Measurements from ENCODE around the gene CD79B. TPM values are rescaled to one million over a fixed set of nuclear protein-coding genes. Genes with fewer than 3 reads are reported as not detected.

The CD79B gene
- total and polyA plus RNA-seq, 2 of the 13 experiments (the other 11 are each of a cell fraction or from before 2014, with no cell fraction given), result not detected

GRCh38 chr17:63945784-63946439 lies 13.8 kb upstream of the CD79B start (continued):
- TF ChIP-seq ZBTB34 (CRISPR knock-in tag; IDR thresholded peaks at IDR 0.05) (no peak), ZKSCAN5 (CRISPR knock-in tag; IDR thresholded peaks at IDR 0.05) (0 out of 2 replicates have a peak, but pooled peaks have one; percentile 29), SIN3B (IDR thresholded peaks at IDR 0.05; ENCODE audit: low read length) (no peak), EP300 (IDR thresholded peaks at IDR 0.05; ENCODE audit: low read depth in 2 of 2, low read length in 2 of 2) (no peak), EP300 (CRISPR knock-in tag; IDR thresholded peaks at IDR 0.05; ENCODE audit: borderline replicate concordance) (no peak), ZNF44 (CRISPR knock-in tag; IDR thresholded peaks at IDR 0.05) (no peak), ZBTB10 (CRISPR knock-in tag; IDR thresholded peaks at IDR 0.05; ENCODE audit: borderline replicate concordance) (no peak), TGIF2 (CRISPR knock-in tag; IDR thresholded peaks at IDR 0.05) (no peak), RFX5 (IDR thresholded peaks at IDR 0.05; ENCODE audit: low read depth, low read length) (no peak), ZNF691 (CRISPR knock-in tag; IDR thresholded peaks at IDR 0.05; ENCODE audit: borderline replicate concordance, low read depth) (no peak), CEBPG (CRISPR knock-in tag; IDR thresholded peaks at IDR 0.05) (no peak), MAFK (conservative IDR thresholded peaks at IDR 0.05 in 1 of 2, IDR thresholded peaks at IDR 0.05 in 1 of 2; ENCODE audit: low read length in 2 of 2) (no peak), SCMH1 (CRISPR knock-in tag; IDR thresholded peaks at IDR 0.05; ENCODE audit: borderline replicate concordance) (no peak), TRIM24 (CRISPR knock-in tag; IDR thresholded peaks at IDR 0.05) (no peak), ZNF781 (CRISPR knock-in tag; IDR thresholded peaks at IDR 0.05; ENCODE audit: borderline replicate concordance, not compliant biosample characterization) (no peak), ZNF207 (IDR thresholded peaks at IDR 0.05; ENCODE audit: borderline replicate concordance) (no peak), ZNF572 (CRISPR knock-in tag; IDR thresholded peaks at IDR 0.05) (0 out of 2 replicates have a peak, but pooled peaks have one; percentile 30), ZBTB20 (CRISPR knock-in tag; IDR thresholded peaks at IDR 0.05; ENCODE audit: borderline replicate concordance, low read depth) (no peak), ZUFSP (CRISPR knock-in tag; IDR thresholded peaks at IDR 0.05; ENCODE audit: borderline replicate concordance) (no peak)
